GM18519 (cell line): Measurements from ENCODE around the gene ASCC3.

ENCODE experiments used
- ATAC-seq: cut with Tn5 transposase; IDR thresholded peaks from one replicate; pipeline ENCODE4 v1.9.1; 2021; ENCODE audit warnings: mild to moderate bottlenecking, moderate library complexity; ENCODE audit not compliant: unreplicated experiment, low FRiP score

Gene ASCC3

GRCh38 chr6:100612094-100612493 lies 269.0 kb downstream of the ASCC3 start:
- no peak for ATAC-seq

DNA sequence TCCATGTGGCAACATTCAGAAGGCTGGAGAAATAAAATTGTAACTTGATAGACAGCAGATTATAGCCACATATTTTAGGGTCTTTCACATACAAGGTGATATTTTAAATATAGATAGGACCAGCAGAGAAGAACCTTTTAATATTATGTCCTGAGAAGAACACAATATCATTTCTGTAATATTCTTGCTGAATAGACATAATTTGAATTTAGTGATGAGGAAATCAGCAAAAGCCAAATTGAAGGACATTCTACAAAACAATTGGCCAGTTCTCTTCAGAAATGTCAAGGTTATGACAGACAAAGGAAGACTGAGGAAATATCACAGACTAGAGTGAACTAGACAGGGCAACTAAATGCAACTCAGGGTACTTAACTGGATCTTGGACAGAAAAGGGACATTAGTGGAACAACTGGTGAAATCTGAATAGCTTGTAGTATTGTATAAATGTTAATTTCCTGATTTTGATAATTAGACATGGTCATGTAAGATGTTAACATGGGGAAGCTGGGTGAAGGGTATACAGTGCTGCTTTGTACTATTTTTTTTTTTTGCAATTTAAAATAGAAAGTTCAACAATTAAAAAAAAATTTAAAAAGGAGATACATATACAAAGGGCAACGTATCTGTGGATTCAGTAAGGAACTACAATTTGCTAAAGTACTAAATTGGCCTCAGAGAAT lies 281.9 kb downstream of the ASCC3 start:
- ATAC-seq, result no peak

- ATAC-seq, result no peak
Measured at GRCh38 chr6:100595456-100595855, 285.7 kb downstream of the ASCC3 start.

- ATAC-seq, result no peak
Measured at GRCh38 chr6:100593522-100593921, 287.6 kb downstream of the ASCC3 start.

GRCh38 chr6:100592929-100593328 lies 288.2 kb downstream of the ASCC3 start:
- ATAC-seq, result no peak

DNA sequence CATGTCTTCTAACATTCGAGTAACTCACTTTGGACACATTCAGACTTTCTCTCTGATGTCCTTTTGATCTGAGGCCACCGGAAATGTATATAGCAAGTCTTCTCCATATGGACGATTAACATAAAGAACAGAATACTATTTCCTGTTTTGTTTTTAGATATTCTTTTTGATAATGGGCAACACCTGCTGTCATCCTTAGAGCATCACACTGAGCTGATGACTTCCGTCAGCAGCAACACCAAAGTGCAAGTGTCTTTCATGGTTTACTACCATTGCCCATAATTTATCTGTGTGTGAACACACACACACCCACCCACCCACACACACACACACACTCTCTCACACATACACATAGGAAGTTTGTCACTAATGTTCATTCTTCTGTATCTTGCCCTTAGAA lies 303.7 kb downstream of the ASCC3 start:
- ATAC-seq, result no peak

DNA sequence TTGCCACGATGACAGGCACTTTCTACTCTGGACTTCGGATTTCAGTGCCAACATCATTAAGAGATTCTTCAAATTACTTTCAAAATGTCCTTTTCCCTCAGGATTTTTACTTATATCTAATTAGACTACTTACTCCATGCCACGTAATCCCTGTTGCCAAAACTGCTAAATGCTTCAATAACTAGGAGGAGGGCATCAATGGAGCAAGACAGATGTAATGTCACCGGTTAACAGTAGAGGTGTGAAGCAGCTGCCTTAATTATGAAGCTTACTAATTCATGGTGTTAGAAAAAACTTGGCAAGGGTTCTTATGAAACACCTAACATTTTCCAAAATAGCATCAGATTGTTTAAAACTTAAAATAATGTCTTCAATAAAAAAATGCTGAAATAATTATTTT lies 305.2 kb downstream of the ASCC3 start:
- no peak for ATAC-seq

DNA sequence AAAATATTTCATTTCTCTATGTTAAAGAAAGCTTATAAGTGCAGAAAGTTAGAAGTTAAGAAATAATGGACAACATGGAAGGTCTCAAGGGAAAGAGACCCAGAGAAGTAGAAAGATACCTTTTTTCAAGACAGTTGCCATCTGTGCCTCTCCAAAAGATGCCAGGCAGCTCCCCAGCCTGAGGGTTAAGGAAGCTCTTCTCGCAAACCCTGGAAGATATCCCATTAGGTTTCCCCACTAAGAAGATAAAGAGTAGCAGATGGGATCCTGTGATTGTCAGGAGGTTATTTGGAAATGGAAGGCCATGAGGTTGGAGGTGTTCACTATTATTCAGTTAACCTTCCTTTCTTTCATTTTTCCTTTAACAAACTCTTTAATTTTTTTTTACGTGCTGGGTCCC lies 306.3 kb downstream of the ASCC3 start:
- ATAC-seq, result no peak

GRCh38 chr6:100573166-100573565 lies 308.0 kb downstream of the ASCC3 start:
- no peak for ATAC-seq

DNA sequence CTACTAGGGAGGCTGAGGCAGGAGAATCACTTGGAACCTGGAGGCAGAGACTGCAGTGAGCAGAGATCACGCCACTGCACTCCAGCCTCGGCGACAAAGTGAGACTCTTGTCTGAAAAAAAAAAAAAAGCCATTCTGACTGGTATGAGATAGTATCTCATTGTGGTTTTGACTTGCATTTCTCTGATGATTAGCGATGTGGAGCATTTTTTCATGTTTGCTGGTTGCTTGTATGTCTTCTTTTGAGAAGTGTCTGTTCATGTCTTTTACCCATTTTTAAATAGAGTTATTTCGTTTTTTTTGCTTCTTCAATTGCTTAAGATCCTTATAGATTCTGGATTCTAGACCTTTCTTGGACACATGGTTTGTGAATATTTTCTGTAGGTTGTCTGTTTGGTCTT lies 312.9 kb downstream of the ASCC3 start:
- ATAC-seq, result no peak

- no peak for ATAC-seq
Measured at GRCh38 chr6:100566563-100566962, 314.6 kb downstream of the ASCC3 start.

DNA sequence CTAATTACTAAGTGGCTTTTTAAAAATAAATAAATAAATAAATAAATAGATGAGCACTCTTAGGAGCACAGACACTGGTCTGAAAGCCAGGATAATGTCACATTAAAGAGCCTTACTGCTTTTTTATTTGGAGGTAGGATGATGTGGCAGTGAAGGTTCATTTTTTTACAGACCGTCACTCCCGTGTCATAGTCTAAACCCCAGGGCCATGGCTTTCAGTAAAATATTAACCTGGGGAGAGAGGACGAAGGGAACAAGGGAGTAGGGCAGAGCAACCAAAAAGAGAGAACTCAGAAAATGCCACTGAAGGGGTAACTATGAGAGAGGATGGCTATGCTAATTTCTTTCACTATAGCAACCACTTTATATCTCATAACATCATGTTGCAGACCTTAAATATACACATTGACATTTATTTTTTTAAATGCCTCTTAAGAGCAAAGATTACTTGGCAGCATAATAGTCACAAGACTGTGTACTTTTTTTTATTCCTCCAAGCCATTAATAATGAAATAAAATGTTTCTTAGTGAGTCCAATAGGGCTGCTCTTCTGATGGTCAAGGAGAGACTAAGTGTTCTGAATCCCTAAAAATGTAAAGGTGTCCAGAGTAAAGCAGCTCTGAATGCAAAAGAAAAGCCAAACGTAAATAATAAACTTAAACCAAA lies 315.6 kb downstream of the ASCC3 start:
- ATAC-seq, result no peak

GRCh38 chr6:100559859-100560258 lies 321.3 kb downstream of the ASCC3 start:
- no peak for ATAC-seq

GRCh38 chr6:100554228-100554627 lies 326.9 kb downstream of the ASCC3 start:
- no peak for ATAC-seq

- no peak for ATAC-seq
Measured at GRCh38 chr6:100553243-100553642, 327.9 kb downstream of the ASCC3 start.

GRCh38 chr6:100549406-100550167 lies 331.5 kb downstream of the ASCC3 start:
- no peak for ATAC-seq

GRCh38 chr6:100538086-100538485 lies 343.0 kb downstream of the ASCC3 start:
- no peak for ATAC-seq

- ATAC-seq, result no peak
Measured at GRCh38 chr6:100518588-100518987, 362.5 kb downstream of the ASCC3 start.

- no peak for ATAC-seq
Measured at GRCh38 chr6:100517633-100518032, 363.5 kb downstream of the ASCC3 start.

DNA sequence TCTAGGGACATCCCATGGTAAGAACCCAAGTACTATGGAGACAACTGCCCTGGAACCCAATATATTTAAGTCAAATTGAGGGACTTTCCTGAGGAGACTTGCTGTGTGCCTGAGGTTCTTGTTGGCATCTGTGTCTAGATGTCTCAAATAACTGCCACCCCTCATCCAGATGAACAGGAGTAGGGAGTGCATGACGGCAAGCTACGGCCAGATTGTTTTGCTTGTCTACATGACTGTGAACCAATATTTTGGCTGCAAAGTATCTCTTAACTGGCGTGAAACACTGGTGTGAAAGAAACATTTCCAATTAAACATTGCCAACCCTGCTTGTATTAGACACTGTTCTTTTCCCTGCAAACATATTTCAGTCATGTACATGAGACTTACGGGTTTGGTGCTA lies 364.0 kb downstream of the ASCC3 start:
- no peak for ATAC-seq

- no peak for ATAC-seq
Measured at GRCh38 chr6:100514660-100515059, 366.5 kb downstream of the ASCC3 start.
